CD4-positive, alpha-beta memory T cell (primary cell): ENCODE data around the gene SLC35B2. TPM values are rescaled to one million over a fixed set of nuclear protein-coding genes. Genes with fewer than 3 reads are reported as not detected.
A peak's percentile ranks its signal among the peaks of the same experiment; 100 is the strongest.

Experiments
- CTCF ChIA-PET: fragments of 350-600 bp; sonication (Branson Sonifier 250); formaldehyde crosslinking; loops from one replicate; lab custom pipeline; 2021; ENCODE audit warnings: inconsistent platforms; ENCODE audit not compliant: partially characterized antibody; lab: Charles Lee
- POLR2A ChIA-PET: fragments of 350-600 bp; sonication (Branson Sonifier 250); formaldehyde crosslinking; loops from one replicate; lab custom pipeline; 2021; ENCODE audit not compliant: partially characterized antibody; lab: Charles Lee
- DNase-seq, 5 donors: peaks; one replicate each; pipeline versions ENCODE4 v3.0.0 to v3.0.0-alpha.2; 2020 to 2022; ENCODE audit warnings: mixed read lengths in 1 of 5
- H3K27ac ChIP-seq: one replicate; pipeline ENCODE4 v1.7.0; 2013; ENCODE audit warnings: low read depth, low read length
- H3K27me3 ChIP-seq: 2 replicates; pipeline ENCODE4 v1.7.0; 2013; ENCODE audit warnings: mild to moderate bottlenecking, low read length, moderate library complexity; ENCODE audit not compliant: insufficient read depth
- H3K36me3 ChIP-seq: 2 replicates; pipeline ENCODE4 v1.7.0; 2013; ENCODE audit warnings: mild to moderate bottlenecking, low read length, moderate library complexity; ENCODE audit not compliant: insufficient read depth
- H3K4me1 ChIP-seq: 2 replicates; pipeline ENCODE4 v1.7.0; 2013; ENCODE audit warnings: mild to moderate bottlenecking, low read length, moderate library complexity; ENCODE audit not compliant: insufficient read depth
- H3K4me3 ChIP-seq, 2 donors: one replicate each; pipeline ENCODE4 v1.7.0; 2013; ENCODE audit warnings: low read length in 2 of 2, mild to moderate bottlenecking in 1 of 2
- H3K9me3 ChIP-seq, 2 donors: one replicate each; pipeline ENCODE4 v1.7.0; 2013; ENCODE audit warnings: low read length in 2 of 2, control low read depth in 1 of 2; ENCODE audit not compliant: control insufficient read depth in 1 of 2
- H3K27ac Mint-ChIP-seq, 7 donors: one replicate each; pipeline ENCODE4 v1.8.0; 2020 to 2021; ENCODE audit warnings: mixed read lengths in 7 of 7, mild to moderate bottlenecking in 6 of 7, inconsistent platforms in 3 of 7, moderate library complexity in 3 of 7
- H3K27me3 Mint-ChIP-seq, 2 donors: one replicate each; pipeline ENCODE4 v1.8.0; 2020 to 2021; ENCODE audit warnings: mixed read lengths in 2 of 2
- H3K36me3 Mint-ChIP-seq, 2 donors: one replicate each; pipeline ENCODE4 v1.8.0; 2020 to 2021; ENCODE audit warnings: mixed read lengths in 2 of 2, inconsistent platforms in 1 of 2, mild to moderate bottlenecking in 1 of 2
- H3K4me1 Mint-ChIP-seq, 4 donors: one replicate each; pipeline ENCODE4 v1.8.0; 2020 to 2021; ENCODE audit warnings: mixed read lengths in 4 of 4, mild to moderate bottlenecking in 1 of 4
- H3K4me3 Mint-ChIP-seq, 8 donors: one replicate each; pipeline ENCODE4 v1.8.0; 2020 to 2021; ENCODE audit warnings: mixed read lengths in 8 of 8, mild to moderate bottlenecking in 7 of 8, moderate library complexity in 6 of 8, inconsistent platforms in 3 of 8
- H3K9me3 Mint-ChIP-seq, 8 donors: one replicate each; pipeline ENCODE4 v1.8.0; 2020 to 2021; ENCODE audit warnings: mixed read lengths in 8 of 8, mild to moderate bottlenecking in 5 of 8, inconsistent platforms in 3 of 8, moderate library complexity in 1 of 8
- intact Hi-C: fragments of 100-400 bp; cut with micrococcal nuclease; formaldehyde crosslinking; loops from one replicate; pipeline ENCODE4 v1.15.1; 2023
- polyA plus RNA-seq, 2 donors: library from polyadenylated mRNA; unstranded; fragments of 300-500 nt; fragmentation: Illumina TruSeq; gene quantifications; one replicate each; pipeline ENCODE4 v1.2.3, GENCODE V29; 2021
- total RNA-seq, 2 experiments: library from RNA; stranded (reverse); gene quantifications; one replicate each; pipeline ENCODE4 v1.2.3, GENCODE V29; 2021

The SLC35B2 gene
- total and polyA plus RNA-seq, 4 experiments from 2014 or later = 20.7 to 65.3 (median 31.2) TPM

DNA sequence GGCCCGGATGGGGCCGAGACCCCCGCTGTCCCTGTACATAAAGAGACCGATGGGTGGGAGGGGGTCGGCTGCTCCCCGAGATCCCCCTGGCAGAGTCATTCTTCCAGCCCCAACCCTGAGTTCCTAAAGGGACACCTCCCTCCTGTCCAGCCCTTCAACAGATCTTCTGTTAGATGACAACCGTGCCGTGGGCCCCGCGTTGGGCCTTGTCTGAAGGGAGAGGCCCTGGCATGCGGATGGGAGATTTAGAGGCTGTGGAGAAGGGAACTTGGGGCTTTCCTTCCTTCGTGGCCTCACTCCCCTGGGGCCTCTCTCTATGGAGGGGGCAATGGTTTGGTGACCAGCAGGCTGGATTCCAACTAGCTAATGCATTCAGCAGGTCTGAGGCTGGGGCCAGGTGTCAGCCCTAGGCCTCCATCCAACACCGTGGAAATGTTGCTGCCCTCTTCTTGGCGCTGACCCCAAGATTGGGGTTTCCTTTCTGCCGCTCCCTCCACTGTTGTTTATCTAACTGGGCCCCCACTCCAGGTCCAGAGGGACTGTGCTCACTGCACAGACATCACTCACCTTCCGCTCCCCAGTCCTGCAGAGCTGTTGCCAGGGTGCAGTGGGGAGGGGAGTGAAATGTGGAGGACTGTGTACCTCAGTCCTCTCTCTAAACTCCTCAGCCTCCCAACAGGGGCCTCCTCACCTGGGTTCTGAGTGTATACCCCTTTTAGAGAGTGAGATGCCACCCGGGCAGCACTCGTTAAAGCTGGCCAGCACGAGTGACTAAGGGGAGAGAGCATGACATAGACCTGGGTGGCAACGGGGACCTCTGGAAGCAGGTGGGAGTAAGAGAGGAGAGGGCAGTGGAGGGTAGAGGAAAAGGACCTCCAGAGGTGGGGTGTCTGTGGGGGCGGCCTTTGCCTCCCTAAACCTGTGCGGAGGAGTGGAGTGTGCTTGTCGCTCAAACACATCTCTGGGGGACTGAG, 19.6 kb upstream of the SLC35B2 start:
- Histone ChIP-seq H3K27ac (no peak overlapping the region), H3K27me3 (peaks cover 25% of the 10 kb centered on the region), H3K4me1 (no peaks in the 10 kb centered on the region), H3K4me3 (no peak overlapping the region), H3K36me3 (no peaks in the 10 kb centered on the region), H3K9me3 (no peaks in the 10 kb centered on the region)
- CTCF ChIA-PET = interaction anchor here (1.3 kb wide), 1 partner anchor 28 kb away, joined by 5 read pairs; no protein-coding TSS in a partner anchor
- Mint-ChIP-seq H3K27me3 (peaks cover 37 to 55% of the 10 kb centered on the region in 2 donors), H3K9me3 (peaks cover 0 to 2% (median 0%) of the 10 kb centered on the region in 8 donors), H3K36me3 (peaks cover 0 to 9% of the 10 kb centered on the region in 2 donors), H3K27ac (no peak overlapping the region), H3K4me3 (peak overlapping the region in 5 of 8 donors; percentile 25 to 73 (median 39)), H3K4me1 (peaks cover 0 to 13% (median 0%) of the 10 kb centered on the region in 4 donors)
- no peak for DNase-seq
- POLR2A ChIA-PET = no interaction called here
- intact Hi-C loops = no loop called here

DNA sequence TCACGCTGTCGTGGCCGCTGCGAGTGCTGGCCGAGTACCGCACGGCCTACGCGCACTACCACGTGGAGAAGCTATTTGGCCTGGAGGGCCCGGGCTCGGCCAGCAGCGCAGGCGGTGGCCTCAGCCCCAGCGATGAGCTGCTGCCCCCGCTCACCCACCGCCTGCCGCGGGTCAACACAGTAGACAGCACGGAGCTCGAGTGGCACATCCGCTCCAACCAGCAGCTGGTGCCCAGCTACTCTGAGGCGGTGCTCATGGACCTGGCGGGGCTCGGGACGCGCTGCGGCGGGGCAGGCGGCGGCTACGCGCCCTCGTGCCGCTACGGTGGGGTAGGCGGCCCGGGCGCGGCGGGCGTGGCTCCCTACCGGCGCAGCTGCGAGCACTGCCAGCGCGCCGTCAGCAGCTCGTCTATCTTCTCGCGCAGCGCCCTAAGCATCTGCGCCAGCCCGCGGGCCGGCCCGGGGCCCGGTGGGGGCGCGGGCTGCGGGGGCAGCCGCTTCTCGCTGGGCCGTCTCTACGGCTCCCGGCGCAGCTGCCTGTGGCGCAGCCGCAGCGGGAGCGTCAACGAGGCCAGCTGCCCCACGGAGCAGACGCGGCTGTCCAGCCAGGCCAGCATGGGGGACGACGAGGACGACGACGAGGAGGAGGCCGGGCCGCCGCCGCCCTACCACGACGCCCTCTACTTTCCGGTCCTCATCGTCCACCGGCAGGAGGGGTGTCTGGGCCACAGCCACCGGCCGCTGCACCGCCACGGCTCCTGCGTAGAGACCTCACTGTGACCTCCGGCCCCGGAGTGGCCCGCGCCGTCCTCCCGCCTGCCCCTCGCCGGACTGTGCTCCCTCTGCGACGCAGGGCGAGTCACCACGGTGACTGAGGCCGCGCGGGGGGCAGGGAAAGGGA, 18.7 kb upstream of the SLC35B2 start:
- CTCF ChIA-PET = no interaction called here
- peak overlapping the region in 1 of 8 donors; percentile 34 for H3K4me3 Mint-ChIP-seq

DNA sequence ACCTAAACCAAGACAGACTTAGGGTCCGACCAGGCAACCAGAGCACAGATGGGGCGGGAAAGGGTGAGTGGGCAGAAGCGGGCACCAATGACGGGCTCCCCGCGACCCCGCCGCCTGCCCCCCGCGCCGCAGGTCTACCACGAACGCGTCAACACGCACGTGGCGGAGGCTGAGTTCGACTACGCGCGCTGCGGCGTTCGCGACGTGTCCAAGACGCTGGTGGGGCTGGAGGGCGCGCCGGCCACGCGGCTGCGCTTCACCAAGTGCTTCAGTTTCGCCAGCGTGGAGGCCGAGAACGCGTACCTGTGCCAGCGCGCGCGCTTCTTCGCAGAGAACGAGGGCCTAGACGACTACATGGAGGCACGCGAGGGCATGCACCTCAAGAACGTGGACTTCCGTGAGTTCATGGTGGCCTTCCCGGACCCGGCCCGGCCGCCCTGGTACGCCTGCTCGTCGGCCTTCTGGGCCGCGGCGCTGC, 18.0 kb upstream of the SLC35B2 start:
- DNase-seq = no peak
- Mint-ChIP-seq H3K27ac (no peak overlapping the region), H3K4me1 (peaks cover 0 to 13% (median 3%) of the 10 kb centered on the region in 4 donors), H3K9me3 (peaks cover 0 to 2% (median 0%) of the 10 kb centered on the region in 8 donors), H3K36me3 (peaks cover 0 to 9% of the 10 kb centered on the region in 2 donors), H3K4me3 (no peak overlapping the region), H3K27me3 (peaks cover 43 to 60% of the 10 kb centered on the region in 2 donors)
- ChIA-PET POLR2A (no interaction called here), CTCF (no interaction called here)
- intact Hi-C loops = no loop called here
- Histone ChIP-seq H3K4me1 (peaks cover 7% of the 10 kb centered on the region), H3K9me3 (no peaks in the 10 kb centered on the region), H3K27ac (no peak overlapping the region), H3K4me3 (peak overlapping the region in 1 of 2 donors; percentile 5), H3K27me3 (peaks cover 36% of the 10 kb centered on the region), H3K36me3 (no peaks in the 10 kb centered on the region)

More for the DNA sequence above, 18.7 kb upstream of the SLC35B2 start:
- peak overlapping the region in 1 of 2 donors; percentile 5 for H3K4me3 ChIP-seq
- H3K4me1 ChIP-seq = peaks cover 7% of the 10 kb centered on the region
- Mint-ChIP-seq H3K36me3 (peaks cover 0 to 9% of the 10 kb centered on the region in 2 donors), H3K4me1 (peaks cover 0 to 13% (median 2%) of the 10 kb centered on the region in 4 donors), H3K9me3 (peaks cover 0 to 2% (median 0%) of the 10 kb centered on the region in 8 donors), H3K27ac (no peak overlapping the region), H3K27me3 (peaks cover 42 to 62% of the 10 kb centered on the region in 2 donors)
- POLR2A ChIA-PET = no interaction called here
- peaks cover 34% of the 10 kb centered on the region for H3K27me3 ChIP-seq
- DNase-seq = no peak
- H3K9me3 ChIP-seq = no peaks in the 10 kb centered on the region
- intact Hi-C loops = no loop called here
- H3K27ac ChIP-seq = no peak overlapping the region
- H3K36me3 ChIP-seq = no peaks in the 10 kb centered on the region

DNA sequence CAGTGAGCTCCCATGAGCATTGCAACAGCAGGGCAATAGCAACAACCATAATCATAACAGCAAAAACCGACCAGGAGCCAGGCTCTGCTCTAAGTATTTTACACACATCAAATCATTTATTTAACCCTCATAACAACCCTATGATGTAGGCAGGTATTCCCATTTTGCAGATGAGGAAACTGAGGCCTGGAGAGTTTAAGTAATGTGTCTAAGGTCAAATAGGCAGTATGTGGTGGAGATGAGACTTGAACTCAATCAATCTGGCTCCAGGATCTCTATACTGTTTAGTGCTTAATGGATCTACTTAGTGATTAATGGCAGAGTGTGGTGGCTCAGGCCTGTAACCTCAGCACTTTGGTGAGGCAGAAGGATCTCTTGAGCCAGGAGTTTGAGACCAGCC, 16.3 kb upstream of the SLC35B2 start:
- H3K4me1 Mint-ChIP-seq = peaks cover 0 to 19% (median 4%) of the 10 kb centered on the region in 4 donors
- ChIA-PET CTCF (no interaction called here), POLR2A (no interaction called here)
- Histone ChIP-seq H3K36me3 (no peaks in the 10 kb centered on the region), H3K27ac (no peak overlapping the region), H3K9me3 (no peaks in the 10 kb centered on the region), H3K27me3 (peaks cover 43% of the 10 kb centered on the region), H3K4me1 (peaks cover 7% of the 10 kb centered on the region), H3K4me3 (no peak overlapping the region)
- DNase-seq = no peak
- intact Hi-C loops = no loop called here
- H3K4me3 Mint-ChIP-seq = peak overlapping the region in 1 of 8 donors; percentile 4
- H3K27ac Mint-ChIP-seq = peak overlapping the region in 1 of 7 donors; percentile 37
- peaks cover 45 to 65% of the 10 kb centered on the region in 2 donors for H3K27me3 Mint-ChIP-seq
- H3K9me3 Mint-ChIP-seq = peaks cover 0 to 2% (median 0%) of the 10 kb centered on the region in 8 donors
- H3K36me3 Mint-ChIP-seq = peaks cover 0 to 5% of the 10 kb centered on the region in 2 donors

DNA sequence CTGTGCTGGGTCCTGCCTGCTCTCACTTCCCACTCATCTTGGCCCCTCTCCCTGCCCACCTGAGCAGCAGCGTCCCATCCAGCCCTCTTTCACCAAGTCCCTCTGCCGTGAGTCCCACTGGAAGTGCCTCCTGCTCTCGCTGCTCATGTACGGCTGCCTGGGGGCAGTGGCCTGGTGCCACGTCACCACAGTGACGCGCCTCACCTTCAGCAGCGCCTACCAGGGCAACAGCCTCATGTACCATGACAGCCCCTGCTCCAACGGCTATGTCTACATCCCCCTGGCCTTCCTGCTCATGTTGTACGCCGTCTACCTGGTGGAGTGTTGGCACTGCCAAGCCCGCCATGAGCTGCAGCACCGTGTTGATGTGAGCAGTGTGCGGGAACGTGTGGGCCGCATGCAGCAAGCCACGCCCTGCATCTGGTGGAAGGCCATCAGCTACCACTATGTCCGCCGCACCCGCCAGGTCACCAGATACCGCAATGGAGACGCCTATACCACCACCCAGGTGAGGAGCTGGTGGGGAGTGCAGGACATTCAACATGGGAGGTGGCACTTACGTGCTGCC, 15.8 kb upstream of the SLC35B2 start:
- H3K4me3 Mint-ChIP-seq = peak overlapping the region in 1 of 8 donors; percentile 23
- no peak for DNase-seq
- Histone ChIP-seq H3K4me3 (no peak overlapping the region), H3K36me3 (no peaks in the 10 kb centered on the region), H3K27me3 (peaks cover 43% of the 10 kb centered on the region), H3K9me3 (no peaks in the 10 kb centered on the region), H3K27ac (no peak overlapping the region), H3K4me1 (peaks cover 7% of the 10 kb centered on the region)
- ChIA-PET CTCF (no interaction called here), POLR2A (no interaction called here)
- intact Hi-C loops = no loop called here
- H3K4me1 Mint-ChIP-seq = peaks cover 0 to 19% (median 4%) of the 10 kb centered on the region in 4 donors
- peaks cover 45 to 63% of the 10 kb centered on the region in 2 donors for H3K27me3 Mint-ChIP-seq
- peaks cover 0 to 5% of the 10 kb centered on the region in 2 donors for H3K36me3 Mint-ChIP-seq
- peaks cover 0 to 2% (median 0%) of the 10 kb centered on the region in 8 donors for H3K9me3 Mint-ChIP-seq
- H3K27ac Mint-ChIP-seq = no peak overlapping the region

DNA sequence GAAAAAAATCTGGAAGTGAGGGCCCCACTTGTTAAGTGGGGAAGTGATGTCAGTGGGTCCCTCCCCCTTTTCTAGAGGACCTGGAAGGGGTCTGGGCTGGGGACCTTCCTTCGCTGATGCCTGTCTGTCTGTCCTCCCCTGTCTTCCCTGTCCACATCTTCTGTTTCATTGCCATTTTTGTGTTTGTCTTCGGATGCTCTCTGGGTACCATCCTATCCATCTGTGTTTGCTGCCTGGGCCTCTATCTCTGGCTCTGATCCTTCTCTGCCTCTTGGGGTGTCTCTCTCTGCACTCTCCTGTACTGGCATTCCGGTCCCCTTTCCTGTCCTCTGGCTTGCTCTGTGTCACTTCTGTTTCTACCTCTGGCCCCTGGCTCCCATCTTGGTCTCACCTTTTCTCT, 15.2 kb upstream of the SLC35B2 start:
- Mint-ChIP-seq H3K4me1 (peaks cover 0 to 24% (median 4%) of the 10 kb centered on the region in 4 donors), H3K4me3 (peak overlapping the region in 3 of 8 donors; percentile 14 to 23 (median 21)), H3K27ac (no peak overlapping the region), H3K27me3 (peaks cover 40 to 58% of the 10 kb centered on the region in 2 donors), H3K9me3 (peaks cover 0 to 2% (median 0%) of the 10 kb centered on the region in 8 donors), H3K36me3 (peaks cover 0 to 5% of the 10 kb centered on the region in 2 donors)
- Histone ChIP-seq H3K4me1 (peaks cover 7% of the 10 kb centered on the region), H3K36me3 (no peaks in the 10 kb centered on the region), H3K27ac (no peak overlapping the region), H3K27me3 (peaks cover 43% of the 10 kb centered on the region), H3K9me3 (no peaks in the 10 kb centered on the region), H3K4me3 (no peak overlapping the region)
- intact Hi-C loops = no loop called here
- no peak for DNase-seq
- CTCF ChIA-PET = no interaction called here
- POLR2A ChIA-PET = no interaction called here
